Gastrocnemius medialis (tissue), 4 donors: ENCODE measurements around the gene NSD2. TPM values are rescaled to one million over a fixed set of nuclear protein-coding genes. Genes with fewer than 3 reads are reported as not detected.

Experiments
- ATAC-seq, 2 donors: fragments of 150-250 bp; one replicate each; pipeline ENCODE4 v1.9.1; 2016
- DNase-seq, 2 donors: peaks; one replicate each; pipeline ENCODE4 v3.0.0-alpha.2; 2019
- H3K27ac ChIP-seq, 4 donors: fragments of 200-600 bp; sonication (generic); 1 replicate in 1 of 4; 2 replicates in 3 of 4; pipeline ENCODE4 v1.5.1; 2016 to 2018; ENCODE audit warnings: mild to moderate bottlenecking in 2 of 4, moderate library complexity in 1 of 4
- H3K27me3 ChIP-seq, 3 donors: fragments of 200-600 bp; sonication (generic) in 2 of 3; 1 replicate in 1 of 3; 2 replicates in 2 of 3; pipeline versions ENCODE4 v1.5.1 to v1.6.0; 2016 to 2019; ENCODE audit warnings: mild to moderate bottlenecking in 1 of 3, moderate library complexity in 1 of 3
- H3K36me3 ChIP-seq, 2 donors: fragments of 200-600 bp; sonication (generic) in 1 of 2; one replicate each; pipeline ENCODE4 v1.5.1; 2017 to 2018
- H3K4me1 ChIP-seq, 2 donors: fragments of 200-600 bp; sonication (generic) in 1 of 2; one replicate each; pipeline ENCODE4 v1.5.1; 2016 to 2017; ENCODE audit warnings: mild to moderate bottlenecking in 2 of 2
- H3K4me3 ChIP-seq, 4 donors: fragments of 200-600 bp; sonication (generic) in 3 of 4; 1 replicate in 1 of 4; 2 replicates in 3 of 4; pipeline ENCODE4 v1.5.1; 2016 to 2019; ENCODE audit warnings: mild to moderate bottlenecking in 2 of 4
- H3K9me3 ChIP-seq, 3 donors: fragments of 200-600 bp; sonication (generic) in 2 of 3; 1 replicate in 1 of 3; 2 replicates in 2 of 3; pipeline ENCODE4 v1.5.1; 2016 to 2019
- POLR2A ChIP-seq, 2 donors: fragments of 450-650 bp; IDR thresholded peaks; one replicate each; pipeline ENCODE4 v1.6.1; 2017; ENCODE audit warnings: antibody characterized with exemption in 2 of 2, mild to moderate bottlenecking in 2 of 2, moderate library complexity in 2 of 2
- in situ Hi-C, 4 donors: fragments of 200-750 bp; cut with MboI; loops; one replicate each; pipeline versions ENCODE4 v1.15.0 to v1.8.0; 2017; ENCODE audit warnings: low sequenced_read_pairs in 4 of 4
- intact Hi-C: fragments of 100-400 bp; cut with DNase I; formaldehyde crosslinking; loops from one replicate; pipeline ENCODE4 v1.15.1; 2023; ENCODE audit warnings: low total_unique reads
- total RNA-seq, 4 donors: library from RNA; depleted of rRNA; stranded (reverse); fragments of >200 nt; gene quantifications; one replicate each; pipeline versions ENCODE4 v1.1.0 to v1.2.3, GENCODE V29; 2016
- TF ChIP-seq, protein P1 (sequence below), 5 experiments: fragments of 450-650 bp in 3 of 5; fragments of 200-600 bp in 2 of 5; sonication (generic) in 2 of 5; IDR thresholded peaks in 4 of 5; conservative IDR thresholded peaks in 1 of 5; 1 replicate in 4 of 5; 2 replicates in 1 of 5; pipeline ENCODE4 v1.5.1; 2016 to 2019; ENCODE audit warnings: antibody characterized with exemption in 5 of 5, mild to moderate bottlenecking in 3 of 5, moderate library complexity in 3 of 5

NSD2 gene
- total RNA-seq, 4 donors from 2014 or later = 14.8 to 21.3 (median 16.8) TPM

DNA sequence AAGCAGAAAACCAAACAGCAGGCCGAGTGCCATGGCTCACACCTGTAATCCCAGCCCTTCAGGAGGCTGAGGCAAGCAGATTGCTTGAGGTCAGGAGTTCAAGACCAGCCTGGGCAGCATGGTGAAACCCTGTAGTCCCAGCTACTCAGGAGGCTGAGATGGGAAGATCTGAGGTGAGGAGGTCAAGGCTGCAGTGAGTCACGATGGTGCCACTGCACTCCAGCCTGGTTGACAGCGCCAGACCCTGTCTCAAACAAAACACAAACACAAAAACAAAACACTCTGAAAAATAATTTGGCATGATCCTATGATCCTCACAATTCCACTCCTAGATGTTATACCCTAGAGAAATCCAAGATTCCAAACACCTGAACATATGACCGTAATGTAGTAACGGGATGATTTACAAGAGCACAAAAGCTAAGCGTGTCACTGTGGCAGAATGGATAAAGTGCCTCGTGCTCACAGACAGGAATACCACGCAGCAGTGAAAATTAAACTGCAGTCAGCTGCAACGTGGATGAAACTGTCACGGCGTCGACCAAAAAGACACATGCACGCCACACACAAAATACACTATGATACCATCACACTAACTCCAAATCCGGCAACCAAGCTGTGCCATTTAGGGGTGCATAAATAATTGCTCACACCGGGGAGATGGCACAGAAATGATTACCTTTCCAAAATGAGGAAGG, 135.9 kb downstream of the NSD2 start:
- intact Hi-C loops = loop anchor here (5.0 to 10.0 kb wide), 4 partner anchors 255 to 992 kb away; partner anchors contain the start of genes FAM53A, FGFRL1, MXD4 and RNF4
- Histone ChIP-seq H3K27ac (no peak overlapping the region), H3K27me3 (no peaks in the 10 kb centered on the region), H3K9me3 (no peaks in the 10 kb centered on the region), H3K4me1 (peaks cover 18 to 23% of the 10 kb centered on the region in 2 donors), H3K36me3 (peaks cover 0 to 12% of the 10 kb centered on the region in 2 donors), H3K4me3 (peak overlapping the region in 2 of 4 donors; percentile 82 to 97)
- no peak for TF ChIP-seq POLR2A (IDR thresholded peaks at IDR 0.05)
- TF ChIP-seq, protein P1, sequence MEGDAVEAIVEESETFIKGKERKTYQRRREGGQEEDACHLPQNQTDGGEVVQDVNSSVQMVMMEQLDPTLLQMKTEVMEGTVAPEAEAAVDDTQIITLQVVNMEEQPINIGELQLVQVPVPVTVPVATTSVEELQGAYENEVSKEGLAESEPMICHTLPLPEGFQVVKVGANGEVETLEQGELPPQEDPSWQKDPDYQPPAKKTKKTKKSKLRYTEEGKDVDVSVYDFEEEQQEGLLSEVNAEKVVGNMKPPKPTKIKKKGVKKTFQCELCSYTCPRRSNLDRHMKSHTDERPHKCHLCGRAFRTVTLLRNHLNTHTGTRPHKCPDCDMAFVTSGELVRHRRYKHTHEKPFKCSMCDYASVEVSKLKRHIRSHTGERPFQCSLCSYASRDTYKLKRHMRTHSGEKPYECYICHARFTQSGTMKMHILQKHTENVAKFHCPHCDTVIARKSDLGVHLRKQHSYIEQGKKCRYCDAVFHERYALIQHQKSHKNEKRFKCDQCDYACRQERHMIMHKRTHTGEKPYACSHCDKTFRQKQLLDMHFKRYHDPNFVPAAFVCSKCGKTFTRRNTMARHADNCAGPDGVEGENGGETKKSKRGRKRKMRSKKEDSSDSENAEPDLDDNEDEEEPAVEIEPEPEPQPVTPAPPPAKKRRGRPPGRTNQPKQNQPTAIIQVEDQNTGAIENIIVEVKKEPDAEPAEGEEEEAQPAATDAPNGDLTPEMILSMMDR (IDR thresholded peaks at IDR 0.05 in 4 of 5, conservative IDR thresholded peaks at IDR 0.05 in 1 of 5) = no peak
- in situ Hi-C loops = no loop called here
- ATAC-seq (no peak), DNase-seq (no peak)

DNA sequence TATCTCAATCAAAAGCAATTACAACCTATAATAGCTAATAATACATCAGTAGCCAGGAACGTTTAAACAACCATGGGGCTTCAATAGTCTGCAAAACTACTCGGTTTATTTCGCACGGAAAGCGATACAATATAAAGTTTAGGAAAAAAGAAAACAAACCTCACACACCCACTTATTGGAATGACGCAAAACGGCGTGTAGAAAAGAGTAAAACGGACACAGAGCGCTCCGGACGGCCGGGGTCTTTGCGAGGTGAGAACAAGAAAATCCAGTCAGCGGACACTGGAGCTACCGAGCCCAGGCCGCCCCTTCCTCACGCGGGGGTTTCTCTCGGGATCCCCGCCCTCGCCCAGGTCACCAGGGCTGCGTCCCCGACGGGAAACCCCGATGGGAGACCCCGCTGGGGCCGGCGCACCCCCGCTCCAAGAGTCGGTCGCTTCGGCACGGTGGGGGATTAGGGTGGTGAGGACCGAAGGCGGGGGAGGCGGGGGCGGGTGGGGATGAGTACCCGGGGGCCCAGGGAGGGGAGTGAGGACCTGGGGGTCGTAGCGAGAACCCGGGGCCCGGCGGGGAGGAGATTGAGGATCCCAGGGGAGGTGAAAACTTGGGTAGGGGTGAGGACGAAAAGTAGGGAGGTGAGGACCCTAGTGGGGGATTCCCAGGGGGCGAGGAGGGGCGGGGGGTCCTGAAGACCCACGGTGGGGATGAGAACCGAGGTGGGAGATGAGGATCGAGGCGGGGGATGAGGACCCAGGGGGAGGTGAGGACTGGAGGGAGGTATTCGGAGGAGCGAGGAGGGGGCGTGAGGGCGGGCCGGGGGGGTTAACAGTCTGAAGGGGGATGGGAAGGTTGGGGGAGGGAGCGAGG, 136.8 kb downstream of the NSD2 start:
- H3K9me3 ChIP-seq = no peaks in the 10 kb centered on the region
- TF ChIP-seq, protein P1 (IDR thresholded peaks at IDR 0.05 in 4 of 5, conservative IDR thresholded peaks at IDR 0.05 in 1 of 5) = no peak
- in situ Hi-C loops (no loop called here), intact Hi-C loops (loop anchor here (2.0 to 10.0 kb wide), 5 partner anchors 137 to 993 kb away; partner anchors contain the start of genes FAM53A, FGFRL1, MXD4 and NSD2)
- H3K27me3 ChIP-seq = no peaks in the 10 kb centered on the region
- ATAC-seq = no peak
- H3K27ac ChIP-seq = peak overlapping the region; percentile 93 to 100 (median 98)
- peak overlapping the region; percentile 68 to 99 (median 90) for H3K4me3 ChIP-seq
- DNase-seq = no peak
- peaks cover 18 to 23% of the 10 kb centered on the region in 2 donors for H3K4me1 ChIP-seq
- peaks cover 0 to 12% of the 10 kb centered on the region in 2 donors for H3K36me3 ChIP-seq

DNA sequence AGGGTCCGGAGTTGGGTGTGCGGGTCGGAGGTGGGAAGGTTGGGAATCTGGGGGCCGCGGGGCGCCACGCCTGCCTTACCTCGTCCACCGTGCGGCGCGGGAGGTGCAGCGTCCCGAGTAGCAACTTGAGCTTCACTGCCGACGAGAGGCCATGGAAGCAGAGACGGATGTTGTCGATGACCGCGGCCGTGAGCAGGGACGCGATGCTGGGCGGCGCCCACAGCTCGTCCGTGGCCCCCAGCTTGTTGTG, 137.4 kb downstream of the NSD2 start:
- Histone ChIP-seq H3K4me3 (peak overlapping the region; percentile 68 to 99 (median 90)), H3K27ac (peak overlapping the region; percentile 93 to 100 (median 98)), H3K9me3 (no peaks in the 10 kb centered on the region), H3K36me3 (peaks cover 0 to 6% of the 10 kb centered on the region in 2 donors), H3K27me3 (no peaks in the 10 kb centered on the region), H3K4me1 (peaks cover 18 to 23% of the 10 kb centered on the region in 2 donors)
- intact Hi-C loops (loop anchor here (2.0 to 10.0 kb wide), 5 partner anchors 138 to 994 kb away; partner anchors contain the start of genes FAM53A, FGFRL1, MXD4 and NSD2), in situ Hi-C loops (no loop called here)
- no peak for DNase-seq
- peak; percentile 19 to 22 for ATAC-seq
- TF ChIP-seq, protein P1 (IDR thresholded peaks at IDR 0.05 in 4 of 5, conservative IDR thresholded peaks at IDR 0.05 in 1 of 5) = no peak
- TF ChIP-seq POLR2A (IDR thresholded peaks at IDR 0.05) = no peak

DNA sequence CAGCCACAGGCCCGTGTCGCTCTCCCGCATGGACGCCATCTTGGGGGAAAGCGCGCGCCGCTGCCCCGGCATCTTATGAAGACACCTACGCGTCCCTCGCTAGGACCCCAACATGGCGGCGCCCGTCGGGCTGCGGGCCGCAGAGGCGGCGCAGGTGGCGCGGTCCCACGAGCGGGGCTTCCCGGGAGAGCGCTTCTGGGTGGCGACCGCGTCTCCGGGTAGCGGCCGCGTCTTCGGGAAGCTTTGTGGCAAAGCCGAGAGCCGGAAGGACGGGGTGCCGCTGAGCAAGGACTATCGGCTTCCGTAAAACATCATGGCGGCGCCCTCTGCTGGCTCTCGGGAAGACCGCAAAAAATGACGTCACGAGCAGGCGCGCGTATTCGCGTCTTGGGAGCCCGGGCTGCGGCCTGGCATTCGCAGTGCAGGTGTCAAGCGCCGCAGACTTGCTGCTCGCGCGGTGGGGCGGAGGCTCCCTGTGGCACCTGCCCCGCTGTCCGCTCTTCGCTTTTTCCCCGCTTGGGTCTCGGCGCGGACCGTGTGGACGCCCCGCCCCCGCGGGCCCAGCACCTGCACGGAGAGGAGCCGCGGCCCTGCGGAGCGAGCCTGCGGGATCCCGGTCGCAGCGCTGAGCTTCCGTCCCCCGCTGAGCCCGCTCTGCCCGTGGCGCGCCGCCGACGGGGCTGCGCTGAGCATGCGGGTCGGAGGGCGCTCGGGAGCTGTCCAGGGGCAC, 137.9 kb downstream of the NSD2 start, which contains the start of gene NELFA:
NELFA (minus strand) TSS at position 54 of the 730 bp plus-strand sequence; CDS start at position 39, 15 bp downstream.
- peaks cover 0 to 5% of the 10 kb centered on the region in 2 donors for H3K36me3 ChIP-seq
- intact Hi-C loops (loop anchor here (2.0 to 10.0 kb wide), 5 partner anchors 138 to 994 kb away; partner anchors contain the start of genes FAM53A, FGFRL1, MXD4 and NSD2), in situ Hi-C loops (no loop called here)
- DNase-seq (peak; percentile 93), ATAC-seq (peak; percentile 92 to 93)
- H3K4me1 ChIP-seq = peaks cover 18 to 23% of the 10 kb centered on the region in 2 donors
- H3K9me3 ChIP-seq = no peaks in the 10 kb centered on the region
- H3K27me3 ChIP-seq = no peaks in the 10 kb centered on the region
- TF ChIP-seq, protein P1 (IDR thresholded peaks at IDR 0.05 in 4 of 5, conservative IDR thresholded peaks at IDR 0.05 in 1 of 5) = peak; percentile 15 to 79 (median 42)
- TF ChIP-seq POLR2A (IDR thresholded peaks at IDR 0.05) = peak; percentile 86 to 92
- peak within 1 kb of the TSS; percentile 93 to 100 (median 98) for H3K27ac ChIP-seq
- peak within 1 kb of the TSS; percentile 68 to 99 (median 90) for H3K4me3 ChIP-seq
